ENCODE data around the gene RBM19.

RBM19 gene

GRCh38 chr12:113861708-113862312 lies 104.3 kb downstream of the RBM19 start:
- in situ Hi-C loops (cut with HindIII; ENCODE audit: low sequenced_read_pairs) = no loop called here

GRCh38 chr12:113860950-113861349 lies 105.2 kb downstream of the RBM19 start:
- in situ Hi-C loops (cut with HindIII; ENCODE audit: low sequenced_read_pairs) = no loop called here

- in situ Hi-C loops (cut with HindIII; ENCODE audit: low sequenced_read_pairs) = no loop called here
Observed at GRCh38 chr12:113860059-113860820, 105.9 kb downstream of the RBM19 start.

- in situ Hi-C loops (cut with HindIII; ENCODE audit: low sequenced_read_pairs) = no loop called here
Observed at GRCh38 chr12:113858841-113859386, 107.2 kb downstream of the RBM19 start.

GRCh38 chr12:113857371-113857770 lies 108.8 kb downstream of the RBM19 start:
- in situ Hi-C loops (cut with HindIII; ENCODE audit: low sequenced_read_pairs) = no loop called here

- in situ Hi-C loops (cut with HindIII; ENCODE audit: low sequenced_read_pairs) = no loop called here
Observed at GRCh38 chr12:113855998-113856397, 110.1 kb downstream of the RBM19 start.

GRCh38 chr12:113854385-113855142 lies 111.6 kb downstream of the RBM19 start:
- in situ Hi-C loops (cut with HindIII; ENCODE audit: low sequenced_read_pairs) = no loop called here

GRCh38 chr12:113853491-113853890 lies 112.6 kb downstream of the RBM19 start:
- in situ Hi-C loops (cut with HindIII; ENCODE audit: low sequenced_read_pairs) = no loop called here

- in situ Hi-C loops (cut with HindIII; ENCODE audit: low sequenced_read_pairs) = no loop called here
Observed at GRCh38 chr12:113852695-113853490, 113.2 kb downstream of the RBM19 start.

- in situ Hi-C loops (cut with HindIII; ENCODE audit: low sequenced_read_pairs) = no loop called here
Observed at GRCh38 chr12:113852264-113852663, 113.9 kb downstream of the RBM19 start.

- in situ Hi-C loops (cut with HindIII; ENCODE audit: low sequenced_read_pairs) = no loop called here
Observed at GRCh38 chr12:113850309-113851056, 115.6 kb downstream of the RBM19 start.

- in situ Hi-C loops (cut with HindIII; ENCODE audit: low sequenced_read_pairs) = no loop called here
Observed at GRCh38 chr12:113847856-113848255, 118.3 kb downstream of the RBM19 start.

- in situ Hi-C loops (cut with HindIII; ENCODE audit: low sequenced_read_pairs) = no loop called here
Observed at GRCh38 chr12:113846883-113847755, 119.0 kb downstream of the RBM19 start.

GRCh38 chr12:113845900-113846674 lies 120.0 kb downstream of the RBM19 start:
- in situ Hi-C loops (cut with HindIII; ENCODE audit: low sequenced_read_pairs) = no loop called here

GRCh38 chr12:113844495-113845210 lies 121.5 kb downstream of the RBM19 start:
- in situ Hi-C loops (cut with HindIII; ENCODE audit: low sequenced_read_pairs) = no loop called here

- in situ Hi-C loops (cut with HindIII; ENCODE audit: low sequenced_read_pairs) = no loop called here
Observed at GRCh38 chr12:113842699-113843098, 123.4 kb downstream of the RBM19 start.

- in situ Hi-C loops (cut with HindIII; ENCODE audit: low sequenced_read_pairs) = no loop called here
Observed at GRCh38 chr12:113841786-113842185, 124.3 kb downstream of the RBM19 start.

All from endothelial cell of hepatic sinusoid (primary cell).